Caco-2 (cell line): ENCODE measurements around the gene GPR137C. TPM values are rescaled to one million over a fixed set of nuclear protein-coding genes. Genes with fewer than 3 reads are reported as not detected.
"Not testable (repeated sequence)": the region's sequence is repeated elsewhere in the genome, so short reads cannot be mapped to it uniquely, and the experiment has no call there.

ENCODE experiments used
- BruUV-seq: library from RNA; stranded (reverse); fragments of 400-500 nt; replicated peaks from 2 replicates; lab custom pipeline; 2021; lab: Mats Ljungman, UMichigan
- CTCF ChIA-PET: fragments of 300-600 bp; sonication (Branson Sonifier 250); formaldehyde crosslinking; loops from one replicate; lab custom pipeline; 2022; ENCODE audit warnings: antibody characterized with exemption; lab: Charles Lee
- POLR2A ChIA-PET: fragments of 300-600 bp; sonication (Branson Sonifier 250); formaldehyde crosslinking; loops from one replicate; lab custom pipeline; 2022; ENCODE audit warnings: antibody characterized with exemption; lab: Charles Lee
- DNase-seq, 2 experiments: peaks; one replicate each; pipeline versions ENCODE4 v3.0.0 to v3.0.0-alpha.2; 2020 to 2022
- H3K27me3 ChIP-seq: replicated peaks from 2 replicates; pipeline ENCODE4 v1.6.0; 2011; ENCODE audit warnings: low read length; ENCODE audit not compliant: control insufficient read depth, insufficient read depth
- H3K36me3 ChIP-seq: 2 replicates; pipeline ENCODE4 v1.5.1; 2011; ENCODE audit warnings: low read length; ENCODE audit not compliant: control insufficient read depth, insufficient read depth
- H3K4me1 ChIP-seq: fragments of 250-450 bp; sonication (Bioruptor Pico); 2 replicates; pipeline ENCODE4 v1.5.1; 2020; ENCODE audit warnings: mild to moderate bottlenecking
- H3K4me3 ChIP-seq: 2 replicates; pipeline ENCODE4 v1.5.1; 2011; ENCODE audit warnings: low read depth, mild to moderate bottlenecking, control low read depth, low read length
- H3K9me3 ChIP-seq: fragments of 250-450 bp; sonication (Bioruptor Pico); 2 replicates; pipeline ENCODE4 v1.5.1; 2020; ENCODE audit warnings: mild to moderate bottlenecking, moderate library complexity
- H3K27ac Mint-ChIP-seq: one replicate; pipeline ENCODE4 v1.8.0; 2022; ENCODE audit warnings: mixed read lengths; ENCODE audit not compliant: unreplicated experiment
- H3K27me3 Mint-ChIP-seq: one replicate; pipeline ENCODE4 v1.8.0; 2022; ENCODE audit warnings: mixed read lengths; ENCODE audit not compliant: insufficient read depth, unreplicated experiment
- H3K36me3 Mint-ChIP-seq: one replicate; pipeline ENCODE4 v1.8.0; 2022; ENCODE audit warnings: mild to moderate bottlenecking, mixed read lengths; ENCODE audit not compliant: insufficient read depth, unreplicated experiment
- H3K4me1 Mint-ChIP-seq: one replicate; pipeline ENCODE4 v1.8.0; 2022; ENCODE audit warnings: low read depth, mixed read lengths; ENCODE audit not compliant: unreplicated experiment
- H3K4me3 Mint-ChIP-seq: one replicate; pipeline ENCODE4 v1.8.0; 2022; ENCODE audit warnings: mild to moderate bottlenecking, moderate library complexity, mixed read lengths; ENCODE audit not compliant: unreplicated experiment
- H3K9me3 Mint-ChIP-seq: one replicate; pipeline ENCODE4 v1.8.0; 2022; ENCODE audit warnings: mixed read lengths; ENCODE audit not compliant: unreplicated experiment
- intact Hi-C: fragments of 100-400 bp; cut with micrococcal nuclease; formaldehyde crosslinking; loops from one replicate; pipeline ENCODE4 v1.10.0; 2022; ENCODE audit not compliant: unreplicated experiment
- total RNA-seq: library from RNA; stranded (reverse); gene quantifications from 2 replicates; pipeline ENCODE4 v1.2.3, GENCODE V29; 2022
- TF ChIP-seq, protein P1 (sequence below), 2 experiments: fragments of 200-600 bp in 1 of 2; IDR thresholded peaks; 1 replicate in 1 of 2; 2 replicates in 1 of 2; pipeline versions ENCODE4 v1.5.1 to v1.8.0; 2011 to 2022; ENCODE audit warnings: antibody characterized with exemption in 1 of 2, control low read depth in 1 of 2, inconsistent platforms in 1 of 2, low read depth in 1 of 2, low read length in 1 of 2, mild to moderate bottlenecking in 1 of 2, moderate library complexity in 1 of 2; ENCODE audit not compliant: insufficient read depth in 1 of 2, severe bottlenecking in 1 of 2, unreplicated experiment in 1 of 2

Gene GPR137C
- total RNA-seq, 1 experiment from 2014 or later, result 2.9 TPM

DNA sequence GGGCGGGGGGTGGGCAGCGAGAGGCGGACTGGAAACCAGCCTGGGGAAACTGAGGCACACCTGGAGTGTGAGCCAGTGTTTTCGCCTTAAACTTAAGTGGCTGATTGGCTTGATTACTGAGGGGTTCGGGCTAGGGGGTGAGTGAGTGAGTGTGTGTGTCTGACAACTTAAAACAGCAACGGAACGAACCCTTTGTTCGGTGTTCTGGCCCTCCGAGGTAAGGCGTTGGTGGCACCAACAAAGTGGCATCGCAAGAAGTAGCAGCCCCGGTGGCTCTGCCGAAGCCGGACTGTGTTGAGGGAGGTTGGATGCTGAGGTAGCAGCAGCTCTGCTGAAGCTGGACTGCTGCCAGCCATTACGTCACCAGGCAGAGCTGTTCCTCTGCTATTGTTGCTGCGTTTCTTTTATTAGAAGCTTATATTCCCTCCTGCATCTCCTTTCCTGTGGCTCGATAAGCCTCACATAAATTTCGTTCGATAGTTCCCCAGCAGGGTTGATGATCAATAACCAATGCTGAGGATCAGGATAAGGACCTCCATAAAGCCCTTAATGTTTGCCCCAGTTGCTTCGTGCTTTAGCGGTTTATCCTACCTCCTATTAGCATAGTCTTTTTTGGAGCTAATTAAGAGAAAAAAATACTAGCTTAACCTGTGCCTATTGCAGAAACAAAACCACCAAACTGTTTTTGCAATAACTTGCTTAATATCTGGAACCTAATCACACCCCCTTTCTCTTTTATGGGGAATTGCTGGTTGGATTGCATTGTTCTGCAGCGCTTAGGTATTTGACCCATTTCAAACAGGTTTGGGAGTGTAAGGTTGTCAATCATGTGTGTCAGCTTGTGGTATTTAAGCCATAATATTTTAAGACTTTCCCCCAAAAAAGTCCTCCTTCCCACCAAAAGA, 1.3 kb downstream of the GPR137C start:
- Mint-ChIP-seq H3K27me3 (no peaks in the 10 kb centered on the region), H3K4me1 (peaks cover 16% of the 10 kb centered on the region), H3K9me3 (no peaks in the 10 kb centered on the region), H3K27ac (peak overlapping the region; percentile 83), H3K36me3 (peaks cover 15% of the 10 kb centered on the region), H3K4me3 (peak overlapping the region; percentile 92)
- H3K4me1 ChIP-seq, result peaks cover 7% of the 10 kb centered on the region; the same call in 1 of the 2 replicates
- CTCF ChIA-PET, result interaction anchor here (0.6 kb wide), 1 partner anchor 509 kb away, joined by 7 read pairs; no protein-coding TSS in a partner anchor
- no peaks in the 10 kb centered on the region for H3K27me3 ChIP-seq
- POLR2A ChIA-PET, result interaction anchor here (0.5 kb wide), 1 partner anchor 201 kb away, joined by 3 read pairs; no protein-coding TSS in a partner anchor
- no peaks in the 10 kb centered on the region for H3K36me3 ChIP-seq
- peak; percentile 50 to 55 for DNase-seq
- H3K4me3 ChIP-seq, result peak overlapping the region; percentile 74
- TF ChIP-seq, protein P1, sequence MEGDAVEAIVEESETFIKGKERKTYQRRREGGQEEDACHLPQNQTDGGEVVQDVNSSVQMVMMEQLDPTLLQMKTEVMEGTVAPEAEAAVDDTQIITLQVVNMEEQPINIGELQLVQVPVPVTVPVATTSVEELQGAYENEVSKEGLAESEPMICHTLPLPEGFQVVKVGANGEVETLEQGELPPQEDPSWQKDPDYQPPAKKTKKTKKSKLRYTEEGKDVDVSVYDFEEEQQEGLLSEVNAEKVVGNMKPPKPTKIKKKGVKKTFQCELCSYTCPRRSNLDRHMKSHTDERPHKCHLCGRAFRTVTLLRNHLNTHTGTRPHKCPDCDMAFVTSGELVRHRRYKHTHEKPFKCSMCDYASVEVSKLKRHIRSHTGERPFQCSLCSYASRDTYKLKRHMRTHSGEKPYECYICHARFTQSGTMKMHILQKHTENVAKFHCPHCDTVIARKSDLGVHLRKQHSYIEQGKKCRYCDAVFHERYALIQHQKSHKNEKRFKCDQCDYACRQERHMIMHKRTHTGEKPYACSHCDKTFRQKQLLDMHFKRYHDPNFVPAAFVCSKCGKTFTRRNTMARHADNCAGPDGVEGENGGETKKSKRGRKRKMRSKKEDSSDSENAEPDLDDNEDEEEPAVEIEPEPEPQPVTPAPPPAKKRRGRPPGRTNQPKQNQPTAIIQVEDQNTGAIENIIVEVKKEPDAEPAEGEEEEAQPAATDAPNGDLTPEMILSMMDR (IDR thresholded peaks at IDR 0.05; ENCODE audit: insufficient read depth in 1 of 2, low read depth in 1 of 2, low read length in 1 of 2, severe bottlenecking in 1 of 2, unreplicated experiment in 1 of 2), result no peak
- BruUV-seq, result TSS peak; percentile 39
- 0 out of 2 replicates have a peak, but pooled peaks cover 4% of the 10 kb centered on the region for H3K9me3 ChIP-seq
- intact Hi-C loops, result loop anchor here (10.0 kb wide), 2 partner anchors 111 to 141 kb away; partner anchors contain the start of gene ERO1A

DNA sequence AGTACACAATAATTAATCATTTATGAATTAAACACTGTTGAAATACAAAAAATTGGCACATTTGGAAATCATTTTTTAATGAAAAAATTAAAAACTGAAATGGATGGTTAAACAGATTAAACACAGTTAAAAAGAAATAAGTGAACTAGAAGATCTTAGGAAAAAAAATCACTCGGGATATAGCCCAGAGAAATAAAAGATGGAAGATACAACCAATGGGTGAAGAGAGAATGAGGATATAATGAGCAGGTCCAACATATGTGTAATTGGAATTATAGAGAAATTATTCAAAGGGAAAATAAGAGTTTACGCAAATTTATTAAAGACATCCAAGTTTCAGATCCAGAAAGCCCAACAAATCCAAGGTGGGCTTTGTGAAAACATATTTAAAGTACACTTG, 6.1 kb downstream of the GPR137C start:
- DNase-seq, result no peak
- intact Hi-C loops, result loop anchor here (10.0 kb wide), 2 partner anchors 106 to 136 kb away; partner anchors contain the start of gene ERO1A
- Histone ChIP-seq H3K36me3 (no peaks in the 10 kb centered on the region), H3K27me3 (no peaks in the 10 kb centered on the region), H3K4me1 (peaks cover 7% of the 10 kb centered on the region; the same call in 1 of the 2 replicates), H3K4me3 (no peak overlapping the region), H3K9me3 (0 out of 2 replicates have a peak, but pooled peaks cover 4% of the 10 kb centered on the region)
- TF ChIP-seq, protein P1 (IDR thresholded peaks at IDR 0.05; ENCODE audit: insufficient read depth in 1 of 2, low read depth in 1 of 2, low read length in 1 of 2, severe bottlenecking in 1 of 2, unreplicated experiment in 1 of 2), result no peak
- Mint-ChIP-seq H3K4me1 (peaks cover 7% of the 10 kb centered on the region), H3K9me3 (no peaks in the 10 kb centered on the region), H3K36me3 (no peaks in the 10 kb centered on the region), H3K27ac (no peak overlapping the region), H3K4me3 (no peak overlapping the region), H3K27me3 (no peaks in the 10 kb centered on the region)
- CTCF ChIA-PET, result no interaction called here
- BruUV-seq, result no TSS peak
- POLR2A ChIA-PET, result no interaction called here

DNA sequence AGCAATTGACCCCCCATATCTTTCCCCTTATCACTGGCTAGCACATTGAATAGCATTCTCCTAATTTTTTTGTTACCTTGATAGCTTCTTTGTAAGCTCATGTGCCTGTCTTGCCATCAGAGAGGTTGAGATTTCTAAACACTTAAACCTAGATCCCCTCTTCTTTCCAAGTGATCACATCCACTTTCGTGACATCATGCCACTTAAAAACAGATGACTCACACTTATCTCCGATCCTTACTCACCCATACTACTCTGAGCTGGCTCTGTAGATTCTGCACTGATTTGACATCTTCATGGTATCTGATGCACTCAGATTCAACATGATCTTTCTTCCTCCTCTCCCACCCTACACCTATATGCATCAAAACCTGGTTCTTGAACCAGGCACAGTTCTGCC, 10.5 kb downstream of the GPR137C start:
- H3K27ac Mint-ChIP-seq, result no peak overlapping the region
- no peaks in the 10 kb centered on the region for H3K36me3 Mint-ChIP-seq
- ChIA-PET POLR2A (no interaction called here), CTCF (interaction anchor here (0.5 kb wide), 1 partner anchor 11 kb away, joined by 4 read pairs; the partner anchor contains the start of gene TXNDC16)
- Histone ChIP-seq H3K4me3 (no peak overlapping the region), H3K4me1 (no peaks in the 10 kb centered on the region), H3K9me3 (0 out of 2 replicates have a peak, but pooled peaks cover 4% of the 10 kb centered on the region), H3K36me3 (no peaks in the 10 kb centered on the region), H3K27me3 (no peaks in the 10 kb centered on the region)
- H3K9me3 Mint-ChIP-seq, result no peaks in the 10 kb centered on the region
- DNase-seq, result no peak
- BruUV-seq, result no TSS peak
- H3K4me1 Mint-ChIP-seq, result no peaks in the 10 kb centered on the region
- no peak overlapping the region for H3K4me3 Mint-ChIP-seq
- H3K27me3 Mint-ChIP-seq, result no peaks in the 10 kb centered on the region
- TF ChIP-seq, protein P1 (IDR thresholded peaks at IDR 0.05; ENCODE audit: insufficient read depth in 1 of 2, low read depth in 1 of 2, low read length in 1 of 2, severe bottlenecking in 1 of 2, unreplicated experiment in 1 of 2), result no peak
- intact Hi-C loops, result no loop called here

DNA sequence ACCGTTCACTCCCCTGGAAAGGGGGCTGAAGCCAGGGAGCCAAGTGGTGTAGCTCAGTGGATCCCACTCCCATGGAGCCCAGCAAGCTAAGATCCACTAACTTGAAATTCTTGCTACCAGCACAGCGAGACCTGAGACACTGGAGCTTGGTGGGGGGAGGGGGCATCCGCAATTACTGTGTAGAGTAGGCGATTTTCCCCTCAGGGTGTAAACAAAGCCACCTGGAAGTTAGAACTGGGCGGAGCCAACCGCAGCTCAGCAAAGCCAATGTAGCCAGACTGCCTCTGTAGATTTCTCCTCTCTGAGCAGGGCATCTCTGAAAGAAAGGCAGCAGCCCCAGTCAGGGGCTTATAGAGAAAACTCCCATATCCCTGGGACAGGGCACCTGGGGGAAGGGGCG, 15.8 kb downstream of the GPR137C start:
- POLR2A ChIA-PET, H3K4me3 Mint-ChIP-seq: not testable (repeated sequence)
- H3K9me3 Mint-ChIP-seq, result peaks cover 41% of the 10 kb centered on the region

More for the DNA sequence above, 15.8 kb downstream of the GPR137C start:
- H3K27ac Mint-ChIP-seq, intact Hi-C loops, H3K36me3 ChIP-seq, H3K27me3 ChIP-seq, H3K4me1 Mint-ChIP-seq, CTCF ChIA-PET, H3K4me3 ChIP-seq, H3K4me1 ChIP-seq, BruUV-seq, DNase-seq, H3K27me3 Mint-ChIP-seq: not testable (repeated sequence)
- peaks cover 16% of the 10 kb centered on the region for H3K9me3 ChIP-seq
- peaks cover 10% of the 10 kb centered on the region for H3K36me3 Mint-ChIP-seq
